HUES48 (cell line): Measurements from ENCODE around the gene DMAP1.

ENCODE experiments used
- H3K27ac ChIP-seq: one replicate; pipeline ENCODE4 v1.7.0; 2013; ENCODE audit warnings: low read depth, low read length, inconsistent platforms
- H3K27me3 ChIP-seq: 2 replicates; pipeline ENCODE4 v1.6.1; 2013; ENCODE audit warnings: mild to moderate bottlenecking, low read length; ENCODE audit not compliant: control insufficient read depth, insufficient read depth
- H3K36me3 ChIP-seq: 2 replicates; pipeline ENCODE4 v1.6.1; 2013; ENCODE audit warnings: low read length; ENCODE audit not compliant: control insufficient read depth, insufficient read depth
- H3K4me1 ChIP-seq: 2 replicates; pipeline ENCODE4 v1.6.1; 2013; ENCODE audit warnings: mild to moderate bottlenecking, low read length; ENCODE audit not compliant: control insufficient read depth, insufficient read depth
- H3K4me3 ChIP-seq: 2 replicates; pipeline ENCODE4 v1.5.1; 2013; ENCODE audit warnings: mild to moderate bottlenecking, low read depth, low read length
- H3K9ac ChIP-seq: 2 replicates; pipeline ENCODE4 v1.6.1; 2013; ENCODE audit warnings: mild to moderate bottlenecking, low read depth, low read length, moderate library complexity
- H3K9me3 ChIP-seq: 2 replicates; pipeline ENCODE4 v1.6.1; 2013; ENCODE audit warnings: low read length; ENCODE audit not compliant: control insufficient read depth, insufficient read depth

Gene DMAP1

GRCh38 chr1:44256762-44257554 lies 43.7 kb downstream of the DMAP1 start:
- no peak overlapping the region for H3K4me3 ChIP-seq
- no peak overlapping the region for H3K27ac ChIP-seq
- peaks cover 5% of the 10 kb centered on the region; the same call in 1 of the 2 replicates for H3K36me3 ChIP-seq
- H3K9ac ChIP-seq = no peak overlapping the region
- peaks cover 25% of the 10 kb centered on the region for H3K4me1 ChIP-seq
- H3K27me3 ChIP-seq = no peaks in the 10 kb centered on the region
- no peaks in the 10 kb centered on the region for H3K9me3 ChIP-seq

DNA sequence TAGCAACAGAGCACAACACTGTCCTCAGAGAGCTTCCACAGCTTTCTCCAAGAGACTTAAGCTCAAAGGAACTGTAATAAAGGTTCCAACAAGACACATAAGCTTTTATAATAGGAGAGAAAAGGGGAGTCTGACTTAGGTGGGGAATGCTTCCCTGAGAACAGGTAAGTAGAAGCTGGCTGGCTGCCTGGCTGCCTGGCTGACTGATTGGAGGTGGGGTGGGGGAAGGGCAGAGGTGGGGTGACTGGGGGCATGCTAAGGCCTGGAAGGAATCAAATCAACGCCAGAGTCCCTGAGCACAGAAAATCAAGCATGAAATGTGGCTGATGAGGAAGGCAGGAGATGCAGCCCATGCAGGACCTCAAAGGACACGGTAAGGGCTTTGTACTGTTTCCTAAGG lies 45.8 kb downstream of the DMAP1 start:
- H3K4me1 ChIP-seq = peaks cover 30% of the 10 kb centered on the region
- no peaks in the 10 kb centered on the region for H3K9me3 ChIP-seq
- H3K36me3 ChIP-seq = peaks cover 5% of the 10 kb centered on the region; the same call in 1 of the 2 replicates
- H3K27ac ChIP-seq = no peak overlapping the region
- H3K9ac ChIP-seq = no peak overlapping the region
- H3K27me3 ChIP-seq = no peaks in the 10 kb centered on the region
- no peak overlapping the region for H3K4me3 ChIP-seq

GRCh38 chr1:44260792-44261170 lies 47.5 kb downstream of the DMAP1 start:
- Histone ChIP-seq H3K4me3 (no peak overlapping the region), H3K4me1 (peaks cover 26% of the 10 kb centered on the region), H3K27me3 (no peaks in the 10 kb centered on the region), H3K27ac (no peak overlapping the region), H3K9me3 (no peaks in the 10 kb centered on the region), H3K36me3 (peaks cover 5% of the 10 kb centered on the region; the same call in 1 of the 2 replicates), H3K9ac (no peak overlapping the region)

DNA sequence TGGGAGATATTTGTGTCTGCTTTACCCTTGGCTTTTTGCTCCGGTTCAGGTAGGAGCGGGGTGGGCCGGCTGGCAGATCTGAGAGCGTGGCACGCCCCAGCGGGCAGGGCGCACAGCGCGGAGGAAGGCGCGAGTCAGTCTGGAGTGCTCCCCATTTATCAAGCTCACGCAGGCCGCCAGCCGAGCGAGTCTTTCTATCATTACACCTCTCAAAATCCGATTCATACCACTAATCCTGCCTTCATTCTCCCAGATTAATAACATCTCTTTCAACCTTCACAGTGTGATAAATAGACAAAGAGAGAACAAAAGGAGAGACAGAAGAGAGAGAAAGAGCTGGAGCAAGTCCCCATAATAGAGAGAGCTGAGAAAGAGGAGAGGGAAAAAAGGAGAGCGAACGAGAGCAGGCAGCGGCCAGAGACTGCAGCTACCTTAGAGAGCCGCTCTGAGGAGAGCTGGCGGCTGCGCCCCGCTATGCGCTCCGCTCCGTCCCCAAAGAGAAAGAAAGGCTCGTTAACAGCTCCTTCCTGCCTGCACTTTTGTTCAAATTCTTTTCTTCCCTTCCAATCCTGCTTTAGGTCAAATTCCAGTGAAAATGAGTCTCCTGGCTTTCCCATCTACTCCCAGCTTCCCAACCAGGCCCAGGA lies 48.0 kb downstream of the DMAP1 start:
- Histone ChIP-seq H3K27me3 (no peaks in the 10 kb centered on the region), H3K36me3 (peaks cover 3% of the 10 kb centered on the region; the same call in 1 of the 2 replicates), H3K4me3 (no peak overlapping the region), H3K27ac (no peak overlapping the region), H3K9ac (no peak overlapping the region), H3K4me1 (peaks cover 26% of the 10 kb centered on the region), H3K9me3 (no peaks in the 10 kb centered on the region)

DNA sequence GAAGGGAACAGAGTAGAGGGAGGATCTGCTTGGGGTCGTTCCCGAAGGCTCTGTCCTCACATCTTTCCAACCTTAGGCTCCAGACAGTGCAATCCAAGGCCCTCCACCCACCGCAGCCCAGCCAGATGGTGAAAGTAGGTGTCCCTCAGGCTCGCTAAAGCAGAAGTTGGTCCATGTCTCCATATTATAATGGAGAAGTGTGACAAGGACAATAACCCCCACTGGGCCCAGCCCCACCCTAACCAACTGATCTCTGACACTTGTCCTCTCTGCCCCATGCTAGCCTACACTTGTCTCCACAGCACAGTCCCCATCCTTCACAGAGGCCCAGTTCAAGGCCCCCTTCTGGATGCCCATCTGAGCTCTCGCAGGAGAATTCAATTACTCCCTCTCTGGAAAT lies 48.7 kb downstream of the DMAP1 start:
- Histone ChIP-seq H3K4me1 (peaks cover 26% of the 10 kb centered on the region), H3K4me3 (no peak overlapping the region), H3K27me3 (no peaks in the 10 kb centered on the region), H3K27ac (no peak overlapping the region), H3K9ac (no peak overlapping the region), H3K9me3 (no peaks in the 10 kb centered on the region), H3K36me3 (no peaks in the 10 kb centered on the region; the same call in 1 of the 2 replicates)

DNA sequence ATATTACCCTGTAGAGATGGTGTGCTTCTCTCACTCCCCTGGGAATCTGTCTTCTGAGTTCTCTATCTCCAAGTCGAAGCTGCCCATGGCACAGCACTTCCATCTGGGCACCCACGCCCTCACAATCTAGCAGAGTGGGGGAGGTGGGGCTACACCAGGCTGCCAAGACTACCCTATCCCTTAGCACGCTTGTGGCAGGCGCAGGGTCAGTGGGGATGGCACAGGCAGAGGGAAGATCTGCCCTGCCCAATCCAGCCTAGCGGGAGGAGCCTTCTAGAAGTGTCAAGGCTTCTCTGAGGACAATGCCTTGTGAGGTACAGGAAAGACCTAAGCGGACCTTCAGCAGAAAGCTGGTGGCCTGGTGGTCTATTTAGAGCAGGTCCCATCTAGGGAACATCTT lies 49.1 kb downstream of the DMAP1 start:
- no peaks in the 10 kb centered on the region for H3K27me3 ChIP-seq
- no peaks in the 10 kb centered on the region; the same call in 1 of the 2 replicates for H3K36me3 ChIP-seq
- H3K9me3 ChIP-seq = no peaks in the 10 kb centered on the region
- H3K4me3 ChIP-seq = no peak overlapping the region
- peaks cover 24% of the 10 kb centered on the region for H3K4me1 ChIP-seq
- no peak overlapping the region for H3K27ac ChIP-seq
- no peak overlapping the region for H3K9ac ChIP-seq

GRCh38 chr1:44262816-44263567 lies 49.7 kb downstream of the DMAP1 start:
- Histone ChIP-seq H3K27ac (no peak overlapping the region), H3K9me3 (no peaks in the 10 kb centered on the region), H3K4me3 (no peak overlapping the region), H3K27me3 (no peaks in the 10 kb centered on the region), H3K4me1 (peaks cover 22% of the 10 kb centered on the region), H3K36me3 (no peaks in the 10 kb centered on the region; the same call in 1 of the 2 replicates), H3K9ac (no peak overlapping the region)

DNA sequence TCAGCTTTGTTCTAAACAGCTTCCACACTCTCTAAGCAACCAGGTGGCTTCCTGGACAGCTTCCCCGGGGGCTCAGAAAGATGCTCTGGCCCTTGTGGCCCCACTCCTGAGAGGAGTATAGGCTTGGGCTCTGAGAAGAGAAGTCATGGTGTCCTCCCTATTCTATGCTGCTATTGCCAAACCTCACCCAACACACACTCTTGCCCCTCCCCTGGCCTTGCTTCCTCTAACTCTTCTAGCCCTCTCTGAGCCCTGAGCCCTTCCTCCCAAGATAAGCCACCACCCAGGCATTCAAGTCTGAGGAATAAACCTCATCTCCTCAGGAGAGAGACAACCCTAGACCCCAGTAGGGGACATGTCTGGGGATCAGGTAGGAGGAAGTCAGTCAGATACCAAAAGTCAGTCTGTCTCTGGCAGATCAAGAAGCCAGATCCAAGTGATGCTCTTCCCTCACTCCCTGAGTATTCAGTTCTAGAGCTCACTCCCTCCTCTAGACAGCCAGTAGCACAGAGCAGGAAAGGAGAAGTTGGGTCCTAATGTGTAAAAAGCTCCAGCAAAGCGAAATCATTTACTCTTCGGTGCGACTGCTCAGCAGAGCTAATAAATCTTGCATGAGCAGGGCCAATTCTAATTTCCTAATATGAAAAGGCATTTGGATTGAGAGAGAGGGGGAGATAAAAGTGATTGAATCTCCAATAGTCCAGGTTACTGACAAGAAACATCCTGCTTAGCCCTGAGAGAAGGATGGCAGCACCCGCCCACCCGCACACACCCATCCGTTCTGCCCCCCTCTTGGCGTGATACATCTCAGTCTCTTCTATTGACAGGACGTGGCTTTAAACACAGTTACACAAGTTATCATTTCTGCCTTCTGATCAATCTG lies 50.5 kb downstream of the DMAP1 start:
- Histone ChIP-seq H3K9me3 (no peaks in the 10 kb centered on the region), H3K4me3 (no peak overlapping the region), H3K27me3 (no peaks in the 10 kb centered on the region), H3K36me3 (no peaks in the 10 kb centered on the region; the same call in 1 of the 2 replicates), H3K27ac (no peak overlapping the region), H3K4me1 (peaks cover 22% of the 10 kb centered on the region), H3K9ac (no peak overlapping the region)

DNA sequence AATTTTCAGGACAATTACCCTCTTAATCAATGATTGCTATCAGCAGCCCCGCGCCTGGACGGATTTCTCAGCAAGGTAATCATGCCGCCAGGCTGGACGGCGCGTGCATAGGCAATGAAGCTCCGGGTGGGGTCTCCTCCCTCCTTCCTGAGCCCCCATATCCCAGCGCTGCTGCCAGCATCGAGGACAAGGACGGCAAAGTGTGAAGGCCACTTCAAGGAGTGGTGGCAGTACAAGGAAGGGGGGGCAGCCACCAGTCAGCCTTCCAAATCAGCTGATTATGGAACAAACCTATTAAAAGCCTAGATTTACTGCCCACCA lies 51.1 kb downstream of the DMAP1 start:
- Histone ChIP-seq H3K36me3 (no peaks in the 10 kb centered on the region; the same call in 1 of the 2 replicates), H3K4me1 (peaks cover 22% of the 10 kb centered on the region), H3K4me3 (no peak overlapping the region), H3K9me3 (no peaks in the 10 kb centered on the region), H3K27ac (no peak overlapping the region), H3K27me3 (no peaks in the 10 kb centered on the region), H3K9ac (no peak overlapping the region)

DNA sequence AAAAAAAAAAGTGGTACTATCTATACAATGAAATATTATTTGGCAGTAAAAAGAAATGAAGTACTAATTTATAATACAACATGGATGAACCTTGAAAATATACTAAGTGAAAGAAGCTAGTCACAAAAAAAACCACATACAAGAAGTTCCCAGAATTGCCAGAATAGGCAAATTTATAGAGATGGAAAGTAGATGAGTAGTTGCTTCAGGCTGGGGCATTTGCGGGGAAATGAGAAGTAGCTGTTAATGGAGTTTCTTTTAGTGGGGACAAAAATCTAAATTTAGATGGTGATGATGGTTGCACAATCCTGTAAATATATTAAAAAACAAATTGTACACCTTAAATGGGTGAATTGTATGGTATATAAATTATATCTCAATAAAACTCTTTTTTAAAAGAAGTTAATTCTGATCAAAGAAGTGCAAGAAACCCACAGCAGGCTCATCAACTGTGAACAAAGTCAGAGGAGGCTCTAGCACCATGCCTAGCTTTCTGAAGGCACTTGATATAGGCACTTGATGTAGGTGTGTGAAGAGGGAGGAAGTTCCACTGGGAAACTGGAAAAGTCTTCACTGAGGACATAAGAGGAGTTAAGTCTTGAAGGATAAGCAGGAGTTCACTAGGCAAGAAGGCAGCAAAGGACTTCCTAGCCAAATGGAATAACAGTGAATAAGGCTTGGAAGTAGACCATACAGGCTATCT lies 52.5 kb downstream of the DMAP1 start:
- Histone ChIP-seq H3K9me3 (no peaks in the 10 kb centered on the region), H3K27me3 (no peaks in the 10 kb centered on the region), H3K4me1 (peaks cover 19% of the 10 kb centered on the region), H3K27ac (no peak overlapping the region), H3K36me3 (no peaks in the 10 kb centered on the region; the same call in 1 of the 2 replicates), H3K9ac (no peak overlapping the region), H3K4me3 (no peak overlapping the region)
